COLO668 (cell line): ENCODE measurements around the gene CYSTM1.

Experiments
- DNase-seq: peaks from one replicate; lab custom pipeline; 2025; ENCODE audit not compliant: unreplicated experiment; lab: John Stamatoyannopoulos, UW

Gene CYSTM1

DNA sequence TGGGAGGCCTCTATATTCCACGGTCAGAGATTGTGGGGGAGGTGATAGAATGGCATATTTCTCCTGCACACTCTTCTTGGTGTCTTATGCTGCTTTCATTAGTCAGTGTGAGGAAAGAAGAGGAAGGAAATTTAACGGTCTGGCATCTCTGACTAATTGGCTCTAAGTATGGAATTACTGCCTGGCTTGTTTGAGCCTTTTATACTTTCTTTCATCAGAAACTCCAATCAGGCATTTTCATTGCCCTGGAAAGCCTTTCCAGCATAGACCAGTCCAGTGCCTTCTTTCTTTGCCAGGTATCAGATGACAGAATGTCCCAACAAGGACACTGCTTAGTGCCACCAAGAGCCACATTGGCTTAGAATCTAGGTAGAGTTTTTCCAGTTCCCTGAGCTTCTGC is 30.2 kb downstream of the CYSTM1 start:
- DNase-seq: no peak

DNA sequence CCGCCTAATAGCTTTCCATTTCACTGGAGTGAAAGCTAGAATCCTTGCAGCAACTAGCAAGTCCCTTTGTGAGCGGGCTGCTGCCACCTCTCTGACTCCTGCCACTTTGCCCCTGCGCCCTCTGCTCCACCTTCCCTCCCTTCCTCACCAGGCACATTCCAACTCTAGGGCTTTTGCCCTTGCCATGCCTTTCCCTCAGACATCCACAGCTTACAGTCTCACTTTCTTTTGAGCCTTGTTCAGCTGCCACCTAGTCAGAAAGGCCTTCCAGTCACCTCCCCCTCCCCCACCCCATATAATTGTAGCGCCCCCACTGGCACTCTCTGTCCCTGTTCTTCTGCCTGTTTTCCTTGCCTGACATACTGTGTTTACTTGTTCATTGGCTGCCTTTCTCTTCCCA is 31.0 kb downstream of the CYSTM1 start:
- DNase-seq: no peak

DNA sequence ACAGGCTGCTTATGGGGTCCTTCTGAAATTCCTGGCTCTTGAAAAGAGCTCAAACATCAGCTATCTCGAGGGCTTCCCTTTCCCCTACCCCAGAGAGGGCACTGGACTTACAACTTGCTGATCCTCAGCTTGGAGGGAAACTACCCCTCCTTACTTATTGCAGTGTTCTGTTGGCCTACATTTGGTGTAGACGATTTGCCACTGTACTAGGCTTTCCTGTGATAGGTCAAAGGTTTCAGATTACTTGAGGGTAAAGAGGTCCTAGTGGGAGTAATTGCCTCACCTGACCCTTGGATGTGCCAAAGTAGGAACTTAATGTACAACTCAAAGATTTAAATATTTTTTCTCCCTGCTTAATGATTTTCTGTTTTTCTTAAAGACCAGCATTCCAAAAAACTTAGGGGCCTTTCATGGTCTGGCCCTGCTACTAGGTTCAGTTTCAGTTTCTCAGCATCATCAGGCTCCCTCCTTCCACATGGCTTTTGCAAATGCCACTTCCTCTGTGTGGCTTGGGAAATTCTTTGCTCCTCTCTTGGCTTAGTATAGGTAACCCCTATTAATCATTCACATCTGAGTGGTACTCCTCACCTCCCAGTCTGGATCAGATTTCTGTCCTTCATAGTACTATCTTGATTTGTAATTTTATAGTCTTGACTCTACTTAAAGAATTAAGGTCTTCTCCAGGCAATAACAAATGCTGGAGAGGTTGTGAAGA is 32.4 kb downstream of the CYSTM1 start:
- DNase-seq: no peak

DNA sequence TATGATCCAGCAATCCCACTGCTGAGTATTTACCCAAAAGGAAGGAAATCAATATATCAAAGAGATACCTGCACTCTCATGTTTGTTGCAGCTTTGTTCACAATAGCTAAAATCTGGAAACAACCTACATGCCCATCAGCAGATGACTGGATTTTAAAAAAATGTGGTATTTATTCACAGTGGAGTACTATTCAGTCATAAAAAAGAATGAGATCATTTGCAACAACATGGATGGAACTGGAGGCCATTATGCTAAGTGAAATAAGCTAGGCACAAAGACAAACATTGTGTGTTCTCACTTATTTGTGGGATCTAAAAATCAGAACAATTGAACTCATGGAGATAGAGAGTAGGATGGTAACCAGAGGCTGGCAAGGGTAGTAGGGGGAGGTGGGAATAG is 33.1 kb downstream of the CYSTM1 start:
- no peak for DNase-seq

DNA sequence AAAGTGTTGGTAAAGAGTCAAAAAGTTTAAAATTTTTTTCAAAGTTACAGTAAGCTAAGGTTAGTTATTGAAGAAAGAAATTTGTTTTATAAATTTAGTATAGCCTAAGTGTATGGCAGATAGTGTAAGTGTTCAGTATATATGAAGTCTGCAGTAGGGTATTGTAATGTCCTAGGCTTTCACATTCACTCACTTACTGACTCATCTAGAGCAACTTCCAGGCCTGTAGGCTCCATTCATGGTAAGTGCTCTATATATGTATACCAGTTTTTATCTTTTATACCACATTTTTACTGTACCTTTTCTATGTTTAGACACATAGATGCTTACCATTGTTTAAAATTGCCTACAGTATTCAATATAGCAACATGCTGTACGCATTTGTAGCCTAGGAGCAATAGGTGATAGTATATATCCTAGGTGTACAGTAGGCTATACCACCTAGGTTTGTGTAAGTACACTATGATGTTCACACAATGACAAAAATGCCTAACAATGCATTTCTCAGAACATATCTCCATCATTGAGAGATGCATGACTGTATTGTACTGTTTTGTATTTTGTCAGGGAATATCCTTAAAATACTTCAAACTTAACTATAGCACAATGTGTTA is 38.5 kb downstream of the CYSTM1 start:
- no peak for DNase-seq

DNA sequence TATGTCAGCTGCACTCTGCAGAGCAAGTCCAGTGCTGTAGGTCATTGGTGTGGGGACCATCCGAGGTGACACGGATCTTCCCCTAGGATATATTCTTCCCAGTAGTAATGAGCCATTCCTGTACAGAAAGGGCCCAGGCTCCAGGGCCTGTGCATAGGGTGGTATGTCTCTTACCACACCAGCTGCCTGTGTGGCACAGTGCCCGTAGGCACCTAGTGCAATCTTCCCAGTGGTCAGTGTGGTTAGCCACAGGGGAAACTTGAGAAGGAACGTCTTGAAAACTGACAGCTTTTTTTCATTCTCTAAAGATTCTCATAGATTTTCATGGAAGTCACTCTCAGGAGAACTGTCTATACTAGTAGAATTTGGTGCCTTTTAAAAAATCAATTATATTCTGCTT is 39.8 kb downstream of the CYSTM1 start:
- DNase-seq: no peak

DNA sequence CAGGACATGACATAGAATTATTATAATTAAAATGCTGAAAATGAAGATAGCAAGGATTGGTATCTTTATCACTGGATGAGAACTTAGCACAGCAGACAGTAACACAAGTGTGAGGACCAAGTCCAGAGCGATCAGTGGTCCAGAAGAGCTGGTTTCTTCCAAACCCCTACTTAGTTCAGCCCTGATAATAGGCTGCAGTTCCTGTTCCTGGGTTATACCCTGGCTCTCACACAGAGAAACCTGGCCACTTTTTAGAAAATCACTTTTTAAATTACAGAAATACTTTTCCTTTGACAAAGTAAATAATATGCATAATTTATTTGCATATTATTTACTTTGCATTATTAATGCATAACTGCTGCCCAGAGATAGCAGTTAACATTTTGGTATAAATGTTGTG is 40.3 kb downstream of the CYSTM1 start:
- DNase-seq: no peak

DNA sequence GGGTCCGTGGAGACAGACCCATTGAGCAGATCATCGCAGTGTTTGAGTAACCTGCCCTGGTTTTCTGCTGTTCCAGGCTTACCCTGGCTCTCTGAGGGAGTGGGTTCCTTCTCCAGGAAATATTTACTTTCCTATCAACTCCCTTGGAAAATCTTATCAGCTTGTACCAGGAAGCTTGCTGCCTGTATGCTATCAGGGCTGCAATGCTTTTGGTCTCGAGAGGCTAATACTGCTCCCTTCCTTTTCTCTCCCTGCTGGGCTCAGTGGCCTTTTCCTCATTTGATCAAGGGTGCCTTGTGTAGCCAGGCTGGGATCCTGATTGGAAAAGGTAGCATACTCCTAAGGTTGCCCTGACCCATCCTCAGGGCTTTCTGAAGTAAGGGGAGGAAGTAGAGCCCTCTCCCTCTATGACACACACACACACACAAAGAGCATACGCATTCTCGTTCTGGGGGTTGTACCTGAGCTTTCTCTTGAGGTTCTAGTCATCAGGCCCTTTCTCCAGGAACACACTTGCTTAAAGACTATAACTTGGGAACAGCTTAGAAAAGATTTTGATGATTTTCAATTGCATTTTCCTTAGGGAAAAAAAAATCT is 41.6 kb downstream of the CYSTM1 start:
- no peak for DNase-seq

DNA sequence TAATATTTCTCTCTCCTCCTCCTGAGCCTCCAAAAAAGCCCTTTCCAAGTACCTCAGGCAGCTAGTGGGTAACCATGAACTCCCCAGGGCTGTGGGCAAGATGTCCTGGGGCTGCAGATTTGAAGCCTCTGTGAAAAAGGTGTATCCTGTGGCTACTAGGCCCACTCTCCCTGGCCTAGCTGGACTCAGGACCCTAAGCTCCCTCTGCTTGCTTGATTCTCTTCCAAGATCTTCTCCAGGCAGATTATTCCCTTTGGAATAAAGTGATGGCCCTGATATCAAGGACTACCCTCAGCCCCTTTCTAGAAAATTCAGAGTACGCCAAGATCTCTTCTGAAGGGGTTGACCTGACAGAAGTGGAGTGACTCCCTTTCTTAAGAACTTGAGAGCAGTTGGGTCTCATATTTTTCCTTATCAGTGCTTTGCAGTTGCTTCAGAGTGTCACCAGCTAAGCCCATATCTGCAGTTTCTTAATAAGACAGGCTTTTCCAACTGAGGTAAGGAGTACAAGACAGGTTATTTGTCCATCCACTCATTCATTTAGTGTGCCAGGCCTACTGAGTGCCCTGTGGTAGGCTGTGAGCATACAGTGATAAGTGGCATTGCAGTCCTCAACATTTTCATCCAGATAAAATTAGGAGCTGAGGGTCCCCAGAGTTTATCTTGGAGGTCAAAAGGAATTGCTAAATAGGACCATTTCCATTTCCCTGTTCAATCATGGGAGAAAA is 42.5 kb downstream of the CYSTM1 start:
- no peak for DNase-seq

DNA sequence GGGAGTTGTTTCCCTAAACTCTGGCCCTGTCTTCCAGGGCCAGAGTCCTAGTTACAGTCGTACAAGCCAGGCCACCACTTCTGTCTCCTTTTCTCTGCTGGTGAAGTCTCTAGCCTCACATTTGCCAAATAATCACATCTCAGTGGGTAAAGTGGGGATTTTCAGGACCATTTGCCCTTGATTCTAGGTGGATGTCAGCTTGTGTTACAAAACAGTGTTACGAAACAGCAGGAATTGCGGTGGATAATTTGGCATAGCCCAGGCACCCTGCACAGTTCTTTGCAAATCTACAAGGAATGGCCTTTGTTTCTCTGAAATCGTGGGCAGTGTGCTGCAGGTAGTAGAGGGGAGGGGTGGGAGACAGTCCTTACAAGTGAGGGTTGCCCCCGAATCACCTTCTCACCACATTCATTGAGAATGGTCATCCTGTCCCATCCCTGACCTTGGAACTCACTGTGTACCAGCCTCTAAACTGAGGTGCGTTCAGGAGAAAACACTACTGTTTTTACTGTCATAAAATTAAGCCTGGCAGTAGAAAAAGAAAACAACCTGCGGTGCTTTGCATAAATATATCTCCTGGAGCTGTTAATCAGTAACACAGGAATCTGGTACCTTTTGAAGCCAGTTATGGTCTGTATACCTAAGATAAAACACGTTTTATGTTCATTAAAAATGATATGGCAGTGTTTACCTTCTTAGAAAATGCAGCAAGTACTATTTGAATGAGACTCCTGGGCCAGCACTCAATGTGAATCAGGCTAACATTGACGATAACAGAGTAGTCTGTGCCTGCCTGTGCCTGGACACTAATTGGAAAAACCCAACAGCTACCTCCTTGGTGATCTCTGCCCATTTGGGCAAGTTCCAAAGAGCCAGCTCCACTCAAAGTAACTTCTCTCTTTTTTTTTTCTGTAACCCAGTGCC is 44.3 kb downstream of the CYSTM1 start:
- DNase-seq: no peak

DNA sequence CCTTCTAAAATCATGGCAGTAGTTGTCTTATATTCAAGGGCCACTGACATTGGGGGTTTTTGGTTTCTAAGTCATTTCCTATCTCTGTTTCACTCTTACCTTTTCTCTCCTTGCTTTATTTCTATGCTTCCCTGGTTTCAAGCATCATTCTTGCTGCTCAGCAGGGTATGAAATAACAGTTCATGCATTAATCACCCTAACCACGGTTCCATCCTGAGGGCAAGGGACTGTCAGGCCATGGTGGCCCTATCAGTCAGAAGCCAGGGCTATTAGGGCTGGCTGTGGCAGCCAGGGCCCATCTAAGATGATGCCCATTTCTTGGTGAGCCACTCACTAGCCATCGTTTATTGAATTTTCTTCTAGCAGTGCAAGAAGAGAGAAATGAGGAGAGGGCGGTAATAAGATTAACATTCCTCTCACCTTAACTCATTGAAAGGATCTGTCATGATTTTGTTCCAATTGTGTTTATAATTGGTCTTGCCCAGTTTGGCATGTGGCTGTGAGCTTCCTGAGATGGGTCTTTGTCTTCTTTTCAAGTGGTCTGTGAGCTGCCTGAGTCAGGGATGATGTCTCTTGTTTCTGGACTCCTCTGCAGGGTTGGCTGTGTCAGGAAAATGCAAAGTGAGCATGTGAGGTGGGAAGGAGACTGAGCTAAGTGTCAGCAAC is 45.2 kb downstream of the CYSTM1 start:
- no peak for DNase-seq

DNA sequence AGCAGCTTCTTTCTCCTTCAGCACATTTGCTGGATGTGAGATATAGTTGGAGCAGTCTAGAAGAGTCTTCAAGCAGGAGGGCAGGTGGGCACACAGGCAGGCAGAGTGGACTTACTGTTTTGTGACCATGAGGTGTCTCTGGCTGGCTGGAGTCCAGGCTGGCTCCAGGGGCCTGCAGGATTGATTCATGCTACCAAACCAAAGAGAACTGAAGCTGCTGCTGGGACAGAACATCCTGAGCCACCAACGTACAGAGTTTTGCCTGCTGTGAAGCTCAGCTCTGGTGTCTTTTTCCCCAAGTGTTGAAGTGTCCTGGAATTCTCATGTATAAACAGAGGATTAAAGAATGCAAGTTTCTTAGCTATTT is 45.7 kb downstream of the CYSTM1 start:
- DNase-seq: no peak

DNA sequence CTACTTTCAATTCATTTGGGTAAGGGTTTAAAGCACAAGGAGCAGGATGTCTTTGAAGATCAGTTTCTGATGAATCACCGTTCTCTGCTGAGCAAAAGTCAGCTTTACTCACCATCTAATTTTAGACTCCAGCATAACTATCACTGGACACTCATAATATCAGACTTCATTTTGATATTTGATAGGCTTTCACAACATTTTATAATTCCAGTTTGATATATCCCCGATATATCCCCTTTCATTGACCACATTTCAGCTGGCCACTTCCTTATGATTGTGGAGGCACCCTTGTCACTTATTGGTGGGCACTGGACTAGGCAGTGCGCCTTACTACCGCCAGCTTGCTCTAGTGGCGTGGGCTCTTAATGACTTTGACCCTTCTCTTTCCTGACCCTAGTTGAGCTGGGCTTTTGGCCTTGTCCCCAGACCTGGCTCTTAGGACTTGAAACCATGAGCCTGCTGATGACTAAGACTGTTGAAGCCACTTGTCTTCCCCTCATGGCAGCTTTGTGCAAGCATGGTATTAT is 46.8 kb downstream of the CYSTM1 start:
- DNase-seq: no peak

DNA sequence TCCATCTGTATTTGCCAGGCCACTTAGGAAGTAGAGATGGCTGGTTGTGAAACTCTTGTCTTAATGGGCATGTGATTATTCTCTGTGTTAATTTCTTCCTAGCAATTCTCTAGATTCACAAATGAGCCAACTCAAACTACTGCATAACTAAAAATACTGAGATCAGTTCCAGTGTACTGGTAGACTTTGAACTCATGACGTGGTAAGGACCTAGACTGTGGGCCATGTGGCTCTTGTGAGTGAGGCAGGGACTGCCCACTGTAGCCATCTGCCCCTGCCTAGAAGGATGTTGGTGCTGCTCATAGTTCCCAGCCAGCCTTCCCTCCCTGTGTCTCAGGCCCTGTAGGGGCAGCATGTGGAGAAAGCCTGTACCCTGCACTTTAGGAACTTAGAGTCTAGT is 47.4 kb downstream of the CYSTM1 start:
- no peak for DNase-seq

DNA sequence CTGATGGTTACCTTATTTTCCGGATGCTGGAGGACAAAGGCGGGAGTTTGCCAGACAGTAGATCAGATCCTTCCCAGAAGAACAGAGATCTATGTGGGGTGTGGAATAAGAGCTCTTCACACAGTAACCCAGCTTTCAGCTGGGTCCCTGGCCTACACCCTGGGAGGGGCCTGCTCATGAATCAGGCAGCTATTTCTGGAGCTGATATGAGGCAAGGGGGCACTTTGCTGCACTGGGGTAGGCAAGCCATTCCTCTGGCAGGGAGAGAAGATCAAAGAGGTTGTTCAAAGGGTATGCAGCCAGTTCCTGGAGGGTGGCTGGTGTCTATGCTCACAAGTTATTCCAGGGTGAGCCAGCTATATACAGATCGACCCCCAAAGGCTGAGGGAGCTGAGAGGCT is 48.6 kb downstream of the CYSTM1 start:
- no peak for DNase-seq

DNA sequence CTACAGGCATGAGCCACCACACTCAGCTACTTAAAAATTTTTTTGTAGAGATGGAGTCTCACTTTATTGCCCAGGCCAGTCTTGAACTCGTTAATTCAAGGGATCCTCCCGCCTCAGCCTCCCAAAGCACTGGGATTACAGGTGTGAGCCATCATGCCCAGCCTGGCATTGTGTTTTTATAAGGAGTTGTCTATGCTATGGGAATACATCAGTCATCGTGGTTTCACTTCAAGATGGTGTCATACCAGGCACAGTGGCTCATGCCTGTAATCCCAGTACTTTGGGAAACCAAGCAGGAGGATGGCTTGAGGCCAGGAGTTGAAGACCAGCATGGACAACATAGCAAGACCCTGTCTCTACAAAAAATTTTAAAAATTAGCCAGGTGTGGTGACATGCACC is 49.7 kb downstream of the CYSTM1 start:
- DNase-seq: no peak

DNA sequence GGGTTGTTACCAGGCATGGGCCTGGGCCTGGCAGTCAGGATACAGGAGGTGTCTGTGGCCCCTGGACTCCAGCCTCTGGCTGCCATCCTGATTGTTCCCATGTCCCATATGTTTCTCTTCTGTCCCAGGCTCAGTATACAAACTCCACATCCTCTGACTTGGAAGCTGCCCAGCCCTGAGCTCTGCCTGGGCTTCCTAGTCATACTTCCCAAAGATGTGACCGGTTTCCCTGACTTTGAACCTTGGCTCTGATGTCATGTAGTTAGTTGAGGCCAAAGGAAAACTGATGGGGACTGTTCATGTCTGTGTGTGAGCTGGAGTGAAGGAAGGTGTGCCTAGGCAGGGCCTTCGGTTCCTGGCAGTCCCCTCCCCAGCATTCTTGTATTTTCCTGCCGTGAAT is 50.4 kb downstream of the CYSTM1 start:
- DNase-seq: no peak

DNA sequence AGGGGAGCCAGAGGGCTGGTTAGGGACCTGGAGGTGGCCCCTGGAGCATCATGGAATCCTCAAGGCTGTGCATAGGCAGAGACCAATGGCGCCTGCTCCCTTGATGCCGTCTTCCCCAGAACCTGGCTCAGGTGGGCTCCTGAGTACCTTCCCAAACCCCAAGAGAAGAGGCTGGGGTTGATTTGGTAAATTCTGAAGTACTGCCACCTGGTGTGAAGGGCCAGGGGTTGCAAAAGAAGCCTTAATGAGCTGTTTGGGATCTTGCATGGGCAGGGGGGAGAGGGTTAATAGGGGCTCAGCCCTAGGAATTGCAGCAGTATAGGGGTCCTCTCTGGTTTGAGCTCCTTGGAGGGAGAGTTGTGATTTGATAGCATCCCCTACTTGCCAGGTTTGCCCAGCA is 52.1 kb downstream of the CYSTM1 start:
- no peak for DNase-seq

DNA sequence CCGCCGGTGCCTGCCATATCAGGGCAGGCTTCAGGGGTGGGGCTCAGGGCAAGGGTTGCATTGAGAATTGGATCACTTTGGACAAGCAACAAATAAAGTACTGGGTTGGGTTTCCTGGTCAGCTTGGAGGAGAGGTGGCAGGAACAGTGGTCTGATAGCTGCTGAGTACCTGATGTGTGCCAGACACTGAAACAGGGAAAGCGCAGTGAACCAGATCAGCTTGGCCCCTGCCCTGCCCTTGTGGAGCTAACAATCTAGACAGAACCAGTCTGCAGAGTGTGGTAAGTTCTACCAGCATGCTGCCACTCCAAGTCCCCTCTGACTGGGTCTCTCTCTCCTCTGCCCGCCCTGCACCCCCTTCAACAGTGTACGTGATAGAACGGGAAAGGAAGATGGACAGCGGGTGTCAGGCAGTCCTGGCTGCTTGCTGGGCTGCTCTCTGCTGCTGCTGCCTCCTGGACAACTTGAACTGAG is 53.4 kb downstream of the CYSTM1 start:
- no peak for DNase-seq

DNA sequence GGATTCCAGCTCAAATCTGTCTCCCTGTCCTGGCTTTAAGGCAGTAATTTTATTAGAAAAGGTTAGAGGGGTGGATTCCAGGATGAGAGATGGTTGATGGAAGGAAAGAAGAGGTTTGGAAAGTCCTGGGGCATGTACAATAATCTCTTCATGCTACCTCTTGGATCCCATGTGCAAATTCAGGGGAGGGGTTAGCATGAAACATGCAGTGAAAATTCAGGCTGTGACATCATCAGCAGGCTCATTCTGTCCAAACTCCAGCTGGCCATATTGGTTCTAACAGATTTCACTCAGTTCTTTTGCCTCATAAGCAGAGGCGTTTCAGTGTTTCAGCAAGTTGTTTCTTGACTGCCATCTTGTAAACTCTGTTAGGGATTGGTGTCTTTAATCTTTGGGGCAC is 55.4 kb downstream of the CYSTM1 start:
- no peak for DNase-seq
